Activated B cell treated with CpG ODN at 0.5 μM for 24 hours (primary cell): ENCODE data around the gene ZSCAN5A. TPM values are rescaled to one million over a fixed set of nuclear protein-coding genes. Genes with fewer than 3 reads are reported as not detected.
"Not testable (repeated sequence)": the region's sequence is repeated elsewhere in the genome, so short reads cannot be mapped to it uniquely, and the experiment has no call there.

Experiments
- ATAC-seq: fragments of 200-7000 bp; cut with Tn5 transposase; one replicate; pipeline ENCODE4 v1.10.0; 2021; ENCODE audit warnings: low read depth, mild to moderate bottlenecking, moderate library complexity
- CTCF ChIA-PET: fragments of 350-600 bp; sonication (Branson Sonifier 250); formaldehyde crosslinking; loops from one replicate; lab custom pipeline; 2021; ENCODE audit warnings: antibody characterized with exemption; lab: Charles Lee
- POLR2A ChIA-PET: fragments of 350-600 bp; sonication (Branson Sonifier 250); formaldehyde crosslinking; loops from one replicate; lab custom pipeline; 2021; ENCODE audit warnings: antibody characterized with exemption; lab: Charles Lee
- DNase-seq: peaks from one replicate; pipeline ENCODE4 v3.0.0; 2022
- H3K27ac Mint-ChIP-seq: one replicate; pipeline ENCODE4 v1.8.0; 2020; ENCODE audit warnings: mixed read lengths
- H3K27me3 Mint-ChIP-seq: one replicate; pipeline ENCODE4 v1.8.0; 2021; ENCODE audit warnings: mixed read lengths
- H3K36me3 Mint-ChIP-seq: one replicate; pipeline ENCODE4 v1.8.0; 2021; ENCODE audit warnings: low read depth, mixed read lengths
- H3K4me1 Mint-ChIP-seq: one replicate; pipeline ENCODE4 v1.8.0; 2021; ENCODE audit warnings: mixed read lengths
- H3K4me3 Mint-ChIP-seq: one replicate; pipeline ENCODE4 v1.8.0; 2020; ENCODE audit warnings: mild to moderate bottlenecking, mixed read lengths
- H3K9me3 Mint-ChIP-seq: one replicate; pipeline ENCODE4 v1.8.0; 2020; ENCODE audit warnings: mixed read lengths
- intact Hi-C: fragments of 100-400 bp; cut with micrococcal nuclease; formaldehyde crosslinking; loops from one replicate; pipeline ENCODE4 v1.15.1; 2024
- total RNA-seq: library from RNA; stranded (reverse); gene quantifications from 2 replicates; pipeline ENCODE4 v1.2.3, GENCODE V29; 2022
- TF ChIP-seq, protein P1 (sequence below): fragments of 200-600 bp; IDR thresholded peaks from one replicate; pipeline ENCODE4 v1.8.0; 2022; ENCODE audit warnings: antibody characterized with exemption, mild to moderate bottlenecking

Gene ZSCAN5A
- total RNA-seq, 1 donor from 2014 or later = 17.8 TPM

GRCh38 chr19:56199687-56200086, 115.0 kb downstream of the ZSCAN5A start:
- TF ChIP-seq, protein P1, sequence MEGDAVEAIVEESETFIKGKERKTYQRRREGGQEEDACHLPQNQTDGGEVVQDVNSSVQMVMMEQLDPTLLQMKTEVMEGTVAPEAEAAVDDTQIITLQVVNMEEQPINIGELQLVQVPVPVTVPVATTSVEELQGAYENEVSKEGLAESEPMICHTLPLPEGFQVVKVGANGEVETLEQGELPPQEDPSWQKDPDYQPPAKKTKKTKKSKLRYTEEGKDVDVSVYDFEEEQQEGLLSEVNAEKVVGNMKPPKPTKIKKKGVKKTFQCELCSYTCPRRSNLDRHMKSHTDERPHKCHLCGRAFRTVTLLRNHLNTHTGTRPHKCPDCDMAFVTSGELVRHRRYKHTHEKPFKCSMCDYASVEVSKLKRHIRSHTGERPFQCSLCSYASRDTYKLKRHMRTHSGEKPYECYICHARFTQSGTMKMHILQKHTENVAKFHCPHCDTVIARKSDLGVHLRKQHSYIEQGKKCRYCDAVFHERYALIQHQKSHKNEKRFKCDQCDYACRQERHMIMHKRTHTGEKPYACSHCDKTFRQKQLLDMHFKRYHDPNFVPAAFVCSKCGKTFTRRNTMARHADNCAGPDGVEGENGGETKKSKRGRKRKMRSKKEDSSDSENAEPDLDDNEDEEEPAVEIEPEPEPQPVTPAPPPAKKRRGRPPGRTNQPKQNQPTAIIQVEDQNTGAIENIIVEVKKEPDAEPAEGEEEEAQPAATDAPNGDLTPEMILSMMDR = no peak
- H3K4me1 Mint-ChIP-seq = no peaks in the 10 kb centered on the region
- peaks cover 4% of the 10 kb centered on the region for H3K27me3 Mint-ChIP-seq
- no peak overlapping the region for H3K4me3 Mint-ChIP-seq
- no peaks in the 10 kb centered on the region for H3K36me3 Mint-ChIP-seq
- intact Hi-C loops = no loop called here
- no peak for ATAC-seq
- H3K9me3 Mint-ChIP-seq = no peaks in the 10 kb centered on the region
- DNase-seq = no peak
- ChIA-PET POLR2A (no interaction called here), CTCF (no interaction called here)
- no peak overlapping the region for H3K27ac Mint-ChIP-seq

GRCh38 chr19:56197646-56198045, 117.0 kb downstream of the ZSCAN5A start, which contains the start of gene ZSCAN5B:
ZSCAN5B (minus strand) TSS chr19:56197783; CDS start chr19:56193052, 4,731 bp downstream.
- H3K36me3 Mint-ChIP-seq, ATAC-seq, H3K9me3 Mint-ChIP-seq, H3K27ac Mint-ChIP-seq, POLR2A ChIA-PET, H3K4me3 Mint-ChIP-seq, DNase-seq, CTCF ChIA-PET, intact Hi-C loops, H3K4me1 Mint-ChIP-seq: not testable (repeated sequence)
- peaks cover 11% of the 10 kb centered on the region for H3K27me3 Mint-ChIP-seq

GRCh38 chr19:56193981-56194640, 120.5 kb downstream of the ZSCAN5A start:
- peaks cover 15% of the 10 kb centered on the region for H3K27me3 Mint-ChIP-seq
- CTCF ChIA-PET = no interaction called here
- no peak for ATAC-seq
- TF ChIP-seq, protein P1 = no peak
- H3K4me1 Mint-ChIP-seq = no peaks in the 10 kb centered on the region
- H3K4me3 Mint-ChIP-seq = no peak overlapping the region
- no peak overlapping the region for H3K27ac Mint-ChIP-seq
- intact Hi-C loops = no loop called here
- no peaks in the 10 kb centered on the region for H3K36me3 Mint-ChIP-seq
- H3K9me3 Mint-ChIP-seq = no peaks in the 10 kb centered on the region
- DNase-seq = no peak
- POLR2A ChIA-PET = no interaction called here

GRCh38 chr19:56191711-56192110, 122.9 kb downstream of the ZSCAN5A start:
- H3K4me3 Mint-ChIP-seq = no peak overlapping the region
- intact Hi-C loops = no loop called here
- H3K9me3 Mint-ChIP-seq = no peaks in the 10 kb centered on the region
- H3K27ac Mint-ChIP-seq = no peak overlapping the region
- H3K36me3 Mint-ChIP-seq = no peaks in the 10 kb centered on the region
- no peak for DNase-seq
- POLR2A ChIA-PET = no interaction called here
- H3K4me1 Mint-ChIP-seq = no peaks in the 10 kb centered on the region
- CTCF ChIA-PET = no interaction called here
- H3K27me3 Mint-ChIP-seq = peaks cover 15% of the 10 kb centered on the region
- TF ChIP-seq, protein P1 = no peak
- ATAC-seq = no peak

GRCh38 chr19:56191115-56191514, 123.5 kb downstream of the ZSCAN5A start:
- Mint-ChIP-seq H3K9me3 (no peaks in the 10 kb centered on the region), H3K36me3 (no peaks in the 10 kb centered on the region), H3K27me3 (peaks cover 15% of the 10 kb centered on the region), H3K27ac (no peak overlapping the region), H3K4me3 (no peak overlapping the region), H3K4me1 (no peaks in the 10 kb centered on the region)
- ChIA-PET POLR2A (no interaction called here), CTCF (no interaction called here)
- DNase-seq (no peak), ATAC-seq (no peak)
- TF ChIP-seq, protein P1 = no peak
- intact Hi-C loops = no loop called here
